ENCODE measurements around the gene OR5F1.

OR5F1 gene

DNA sequence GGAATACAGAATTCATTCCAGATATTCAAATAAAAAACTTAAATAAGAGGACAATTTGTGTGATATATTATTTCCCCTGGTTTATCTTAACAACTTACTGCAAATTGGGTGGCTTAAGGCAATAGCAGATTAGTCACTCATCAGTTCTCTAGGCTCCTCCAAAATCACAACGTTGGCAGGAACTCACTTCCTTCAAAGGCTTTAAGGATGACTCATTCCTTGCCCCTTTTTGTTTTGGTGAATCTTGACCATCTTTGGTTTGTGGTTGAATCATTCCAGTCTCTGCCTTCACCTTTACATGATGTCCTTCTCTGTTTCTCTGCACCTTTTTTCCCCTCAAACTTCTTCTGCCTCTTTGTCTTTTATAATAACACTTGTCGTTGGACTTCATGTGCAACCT is 28.0 kb downstream of the OR5F1 start:
- FAIRE-seq (no peak), DNase-seq (ENCODE audit: insufficient read length, low spot score) (no peak)
- TF ChIP-seq, protein P1, sequence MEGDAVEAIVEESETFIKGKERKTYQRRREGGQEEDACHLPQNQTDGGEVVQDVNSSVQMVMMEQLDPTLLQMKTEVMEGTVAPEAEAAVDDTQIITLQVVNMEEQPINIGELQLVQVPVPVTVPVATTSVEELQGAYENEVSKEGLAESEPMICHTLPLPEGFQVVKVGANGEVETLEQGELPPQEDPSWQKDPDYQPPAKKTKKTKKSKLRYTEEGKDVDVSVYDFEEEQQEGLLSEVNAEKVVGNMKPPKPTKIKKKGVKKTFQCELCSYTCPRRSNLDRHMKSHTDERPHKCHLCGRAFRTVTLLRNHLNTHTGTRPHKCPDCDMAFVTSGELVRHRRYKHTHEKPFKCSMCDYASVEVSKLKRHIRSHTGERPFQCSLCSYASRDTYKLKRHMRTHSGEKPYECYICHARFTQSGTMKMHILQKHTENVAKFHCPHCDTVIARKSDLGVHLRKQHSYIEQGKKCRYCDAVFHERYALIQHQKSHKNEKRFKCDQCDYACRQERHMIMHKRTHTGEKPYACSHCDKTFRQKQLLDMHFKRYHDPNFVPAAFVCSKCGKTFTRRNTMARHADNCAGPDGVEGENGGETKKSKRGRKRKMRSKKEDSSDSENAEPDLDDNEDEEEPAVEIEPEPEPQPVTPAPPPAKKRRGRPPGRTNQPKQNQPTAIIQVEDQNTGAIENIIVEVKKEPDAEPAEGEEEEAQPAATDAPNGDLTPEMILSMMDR (IDR thresholded peaks at IDR 0.05; ENCODE audit: insufficient read depth, missing control alignments), result no peak

DNA sequence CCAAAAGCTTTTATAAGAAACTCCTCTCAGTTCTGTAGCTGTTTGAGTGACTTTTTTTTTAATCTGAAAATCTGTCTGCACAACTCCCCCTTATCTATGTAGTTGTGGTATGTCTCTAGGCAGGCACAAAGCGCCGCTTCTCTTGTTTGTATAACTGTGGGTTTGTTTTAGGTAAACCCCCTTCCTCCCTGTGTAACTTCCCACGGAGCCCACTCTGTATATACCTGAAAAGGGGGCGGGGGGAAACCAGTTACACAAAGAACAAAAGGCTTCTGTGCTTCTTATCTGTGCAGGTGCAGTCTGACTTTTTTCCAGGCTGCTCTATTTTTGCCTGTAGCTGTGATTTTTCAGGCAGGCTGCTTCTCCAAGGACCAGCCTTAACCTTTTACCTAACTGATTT is 37.9 kb downstream of the OR5F1 start:
- TF ChIP-seq, protein P1 (IDR thresholded peaks at IDR 0.05; ENCODE audit: insufficient read depth, missing control alignments), result no peak
- FAIRE-seq (no peak), DNase-seq (ENCODE audit: insufficient read length, low spot score) (no peak)

DNA sequence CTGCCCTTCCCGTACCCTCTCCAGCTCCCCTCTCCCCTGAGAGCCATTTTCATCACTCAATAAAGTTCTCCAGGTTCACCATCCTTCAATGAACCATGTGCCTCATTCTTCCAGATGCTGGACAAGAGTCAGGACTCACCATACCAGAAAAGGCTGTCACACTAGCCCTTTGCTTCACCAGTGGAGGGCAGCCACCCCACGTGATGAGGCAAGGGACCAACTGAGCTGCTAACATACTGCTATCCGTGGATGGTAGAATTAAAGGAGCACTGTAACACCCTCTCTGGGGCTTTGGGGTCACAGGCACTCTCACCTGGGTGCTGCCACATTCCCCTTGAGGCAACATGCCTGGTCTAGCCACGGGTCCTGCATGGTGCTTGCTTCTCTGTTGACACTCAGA is 45.1 kb downstream of the OR5F1 start:
- TF ChIP-seq, protein P1 (IDR thresholded peaks at IDR 0.05; ENCODE audit: insufficient read depth, missing control alignments), result no peak
- DNase-seq (ENCODE audit: insufficient read length, low spot score) (no peak), FAIRE-seq (no peak)

Data from D721Med (cell line).